HepG2 (cell line): ENCODE data around the gene VAC14. TPM values are rescaled to one million over a fixed set of nuclear protein-coding genes. Genes with fewer than 3 reads are reported as not detected.
A peak's percentile ranks its signal among the peaks of the same experiment; 100 is the strongest.

ENCODE experiments used
- ATF1 ChIP-seq: IDR thresholded peaks from 2 replicates; pipeline ENCODE4 v1.6.1; 2016; ENCODE audit warnings: mild to moderate bottlenecking, control low read depth
- ATF7-NPFF ChIP-seq: sonication (generic); formaldehyde crosslinking; IDR thresholded peaks from 2 replicates; pipeline ENCODE4 v1.8.1; 2023; ENCODE audit warnings: mild to moderate bottlenecking, low read depth, missing genetic modification reagents, moderate library complexity
- ATM ChIP-seq: fragments of 450-650 bp; IDR thresholded peaks from 2 replicates; pipeline ENCODE4 v1.7.1; 2017; ENCODE audit warnings: mild to moderate bottlenecking, borderline replicate concordance
- CCDC6 ChIP-seq: sonication (generic); formaldehyde crosslinking; IDR thresholded peaks from 2 replicates; pipeline ENCODE4 v1.8.1; 2022; ENCODE audit warnings: mild to moderate bottlenecking, missing genetic modification reagents, moderate library complexity
- EP300 ChIP-seq, 3 experiments: sonication (generic) in 1 of 3; formaldehyde crosslinking in 1 of 3; IDR thresholded peaks; 2 replicates each; pipeline versions ENCODE4 v1.5.1 to v1.6.1; 2011 to 2020; ENCODE audit warnings: low read depth in 2 of 3, low read length in 2 of 3, borderline replicate concordance in 1 of 3, improper control_type of control experiment in 1 of 3, mild to moderate bottlenecking in 1 of 3, missing genetic modification reagents in 1 of 3, moderate library complexity in 1 of 3
- ETV6 ChIP-seq: sonication (generic); formaldehyde crosslinking; conservative IDR thresholded peaks from 2 replicates; pipeline ENCODE4 v1.4.0; 2020; ENCODE audit warnings: missing genetic modification reagents
- HNF4G ChIP-seq, 2 experiments: sonication (generic) in 1 of 2; formaldehyde crosslinking in 1 of 2; IDR thresholded peaks; 2 replicates each; pipeline versions ENCODE4 v1.4.0 to v1.6.1; 2011 to 2020; ENCODE audit warnings: borderline replicate concordance in 2 of 2, low read depth in 2 of 2, mild to moderate bottlenecking in 2 of 2, low read length in 1 of 2, missing genetic modification reagents in 1 of 2, moderate library complexity in 1 of 2
- KLF11 ChIP-seq: IDR thresholded peaks from 2 replicates; pipeline ENCODE4 v1.6.1; 2016; ENCODE audit warnings: missing compliant biosample characterization
- MAFG ChIP-seq: sonication (generic); formaldehyde crosslinking; IDR thresholded peaks from 2 replicates; pipeline ENCODE4 v1.5.1; 2020; ENCODE audit warnings: mild to moderate bottlenecking, missing genetic modification reagents
- MZF1 ChIP-seq: sonication (generic); formaldehyde crosslinking; IDR thresholded peaks from 2 replicates; pipeline ENCODE4 v1.8.1; 2023; ENCODE audit warnings: mild to moderate bottlenecking, missing genetic modification reagents, borderline replicate concordance
- NFKBIZ ChIP-seq: IDR thresholded peaks from 2 replicates; pipeline ENCODE4 v1.6.1; 2018; ENCODE audit warnings: missing genetic modification reagents, missing compliant biosample characterization
- PAX8 ChIP-seq: sonication (generic); formaldehyde crosslinking; IDR thresholded peaks from 2 replicates; pipeline ENCODE4 v1.8.0; 2022; ENCODE audit warnings: mild to moderate bottlenecking, missing genetic modification reagents, borderline replicate concordance
- PHF20 ChIP-seq: sonication (generic); formaldehyde crosslinking; IDR thresholded peaks from 2 replicates; pipeline ENCODE4 v1.5.0; 2020; ENCODE audit warnings: mild to moderate bottlenecking, missing genetic modification reagents
- PHF8 ChIP-seq: sonication (generic); formaldehyde crosslinking; IDR thresholded peaks from 2 replicates; pipeline ENCODE4 v1.5.0; 2020; ENCODE audit warnings: missing genetic modification reagents
- RBFOX2 ChIP-seq: fragments of 200-400 bp; formaldehyde crosslinking; IDR thresholded peaks from 2 replicates; pipeline ENCODE4 v1.6.1; 2017; ENCODE audit warnings: low read depth, mild to moderate bottlenecking, low read length
- RELA ChIP-seq: sonication (generic); formaldehyde crosslinking; IDR thresholded peaks from 2 replicates; pipeline ENCODE4 v1.4.0; 2020; ENCODE audit warnings: missing genetic modification reagents
- SIN3A ChIP-seq: IDR thresholded peaks from 2 replicates; pipeline ENCODE4 v1.6.1; 2011; ENCODE audit warnings: low read depth, mild to moderate bottlenecking, control low read depth, low read length, borderline replicate concordance
- STAG1 ChIP-seq: sonication (generic); formaldehyde crosslinking; IDR thresholded peaks from 2 replicates; pipeline ENCODE4 v1.4.0; 2020; ENCODE audit warnings: missing genetic modification reagents
- YEATS2 ChIP-seq: sonication (generic); formaldehyde crosslinking; IDR thresholded peaks from 2 replicates; pipeline ENCODE4 v1.4.0; 2020; ENCODE audit warnings: missing genetic modification reagents, borderline replicate concordance
- ZBTB34 ChIP-seq: sonication (generic); formaldehyde crosslinking; IDR thresholded peaks from 2 replicates; pipeline ENCODE4 v1.8.0; 2022; ENCODE audit warnings: mild to moderate bottlenecking, missing genetic modification reagents
- ZNF253 ChIP-seq: sonication (generic); formaldehyde crosslinking; IDR thresholded peaks from 2 replicates; pipeline ENCODE4 v1.8.0; 2022; ENCODE audit warnings: mild to moderate bottlenecking, missing genetic modification reagents, borderline replicate concordance
- ZNF720 ChIP-seq: sonication (generic); formaldehyde crosslinking; IDR thresholded peaks from 2 replicates; pipeline ENCODE4 v1.4.0; 2020; ENCODE audit warnings: missing genetic modification reagents
- ZNF766 ChIP-seq: sonication (generic); formaldehyde crosslinking; IDR thresholded peaks from 2 replicates; pipeline ENCODE4 v1.5.0; 2020; ENCODE audit warnings: missing genetic modification reagents, borderline replicate concordance
- ZSCAN22 ChIP-seq: sonication (generic); formaldehyde crosslinking; IDR thresholded peaks from 2 replicates; pipeline ENCODE4 v1.4.0; 2020; ENCODE audit warnings: mild to moderate bottlenecking, missing genetic modification reagents
- polyA plus RNA-seq, 8 experiments: library from polyadenylated mRNA; depleted of rRNA in 3 of 8; stranded (reverse) in 7 of 8; unstranded in 1 of 8; fragments of >200 nt; fragmentation: Illumina TruSeq in 4 of 8; extraction: Trizol in 4 of 8; gene quantifications; 2 replicates each; pipeline versions ENCODE4 v1.2.1 to v1.2.3, GENCODE V29; 2011 to 2016; ENCODE audit warnings: low read depth in 4 of 8, missing spikeins in 1 of 8, mixed read lengths in 1 of 8; ENCODE audit not compliant: insufficient read depth in 1 of 8
- total RNA-seq, 5 experiments: library from RNA; depleted of rRNA; stranded (reverse); fragments of >200 nt; fragmentation: Illumina TruSeq; extraction: Trizol; gene quantifications; 2 replicates each; pipeline ENCODE4 v1.2.3, GENCODE V29; 2016; ENCODE audit warnings: low read depth in 1 of 5
- TF ChIP-seq, protein P1 (sequence below): sonication (generic); formaldehyde crosslinking; IDR thresholded peaks from 2 replicates; pipeline ENCODE4 v1.4.0; 2020; ENCODE audit warnings: missing genetic modification reagents, mild to moderate bottlenecking, borderline replicate concordance

VAC14 gene
- total and polyA plus RNA-seq, 2 of the 13 experiments (the other 11 are each of a cell fraction or from before 2014, with no cell fraction given): 23.5 to 24.6 TPM

DNA sequence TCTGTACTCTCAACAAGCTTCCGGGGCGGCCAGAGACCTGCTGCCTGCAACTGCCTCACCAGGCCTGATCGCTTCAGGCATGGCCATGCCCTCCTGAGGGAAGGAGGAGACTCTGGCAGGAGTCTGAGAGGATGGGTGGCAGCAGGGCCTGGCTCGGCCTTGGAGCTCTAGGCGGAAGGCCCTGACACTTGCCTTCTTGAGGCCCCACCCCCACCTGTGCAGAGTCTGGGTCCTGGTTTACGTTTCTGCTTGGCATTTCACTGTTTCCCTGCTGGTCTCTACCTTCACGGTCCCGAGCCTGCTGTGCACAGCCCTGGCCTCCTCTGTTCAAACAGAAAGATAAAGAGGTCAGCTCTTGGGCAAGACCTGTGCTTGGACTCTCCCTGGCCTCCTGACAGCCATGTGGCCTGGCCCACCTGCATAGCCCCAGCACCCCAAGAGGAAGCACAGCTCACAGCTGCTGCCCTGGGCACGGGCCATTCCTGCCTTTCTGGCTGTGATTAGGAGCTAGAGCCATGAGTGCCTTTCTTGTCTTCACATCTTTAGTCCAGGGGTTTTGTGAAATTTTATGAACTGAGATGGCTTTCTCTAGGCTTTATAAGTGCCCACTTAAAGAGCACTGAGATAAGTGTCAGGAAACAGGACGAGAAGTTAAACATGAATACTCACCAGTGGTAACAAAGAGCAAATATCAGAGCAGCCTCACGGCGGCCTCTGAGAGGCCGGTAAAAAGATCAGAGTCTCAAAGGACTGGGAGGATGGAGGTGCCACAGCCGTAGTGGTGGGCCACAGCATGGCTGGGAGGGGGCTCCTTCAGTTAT lies 89.5 kb downstream of the VAC14 start (continued):
- TF ChIP-seq ZNF766: peak; percentile 50; the same call in 1 of the 2 replicates
- peak; percentile 78; the same call in 1 of the 2 replicates for TF ChIP-seq SIN3A
- TF ChIP-seq EP300 (IDR thresholded peaks at IDR 0.05; ENCODE audit: low read depth in 2 of 2, low read length in 2 of 2): peak in 1 of 2 experiments; percentile 63; a peak in 1 of 4 replicates
- no peak; the same call in 1 of the 2 replicates for TF ChIP-seq EP300 (CRISPR knock-in tag; IDR thresholded peaks at IDR 0.05; ENCODE audit: borderline replicate concordance)
- TF ChIP-seq, protein P1, sequence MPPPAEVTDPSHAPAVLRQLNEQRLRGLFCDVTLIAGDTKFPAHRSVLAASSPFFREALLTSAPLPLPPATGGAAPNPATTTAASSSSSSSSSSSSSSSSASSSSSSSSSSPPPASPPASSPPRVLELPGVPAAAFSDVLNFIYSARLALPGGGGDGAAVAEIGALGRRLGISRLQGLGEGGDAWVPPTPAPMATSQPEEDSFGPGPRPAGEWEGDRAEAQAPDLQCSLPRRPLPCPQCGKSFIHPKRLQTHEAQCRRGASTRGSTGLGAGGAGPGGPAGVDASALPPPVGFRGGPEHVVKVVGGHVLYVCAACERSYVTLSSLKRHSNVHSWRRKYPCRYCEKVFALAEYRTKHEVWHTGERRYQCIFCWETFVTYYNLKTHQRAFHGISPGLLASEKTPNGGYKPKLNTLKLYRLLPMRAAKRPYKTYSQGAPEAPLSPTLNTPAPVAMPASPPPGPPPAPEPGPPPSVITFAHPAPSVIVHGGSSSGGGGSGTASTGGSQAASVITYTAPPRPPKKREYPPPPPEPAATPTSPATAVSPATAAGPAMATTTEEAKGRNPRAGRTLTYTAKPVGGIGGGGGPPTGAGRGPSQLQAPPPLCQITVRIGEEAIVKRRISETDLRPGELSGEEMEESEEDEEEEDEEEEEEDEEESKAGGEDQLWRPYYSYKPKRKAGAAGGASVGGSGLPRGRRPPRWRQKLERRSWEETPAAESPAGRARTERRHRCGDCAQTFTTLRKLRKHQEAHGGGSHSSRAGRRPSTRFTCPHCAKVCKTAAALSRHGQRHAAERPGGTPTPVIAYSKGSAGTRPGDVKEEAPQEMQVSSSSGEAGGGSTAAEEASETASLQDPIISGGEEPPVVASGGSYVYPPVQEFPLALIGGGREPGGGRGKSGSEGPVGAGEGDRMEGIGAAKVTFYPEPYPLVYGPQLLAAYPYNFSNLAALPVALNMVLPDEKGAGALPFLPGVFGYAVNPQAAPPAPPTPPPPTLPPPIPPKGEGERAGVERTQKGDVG (CRISPR knock-in tag): peak; percentile 61; the same call in 1 of the 2 replicates
- no peak for TF ChIP-seq PAX8 (CRISPR knock-in tag)
- TF ChIP-seq MAFG (CRISPR knock-in tag): no peak
- peak; percentile 48 for TF ChIP-seq RBFOX2
- no peak for TF ChIP-seq ATM
- peak; percentile 79; the same call in 1 of the 2 replicates for TF ChIP-seq CCDC6 (CRISPR knock-in tag)
- no peak for TF ChIP-seq ZNF253 (CRISPR knock-in tag)
- TF ChIP-seq NFKBIZ (CRISPR knock-in tag): peak; percentile 45; the same call in 1 of the 2 replicates
- peak; percentile 61 for TF ChIP-seq PHF8
- peak; percentile 76; the same call in 1 of the 2 replicates for TF ChIP-seq YEATS2 (CRISPR knock-in tag)
- TF ChIP-seq ZBTB34 (CRISPR knock-in tag): peak; percentile 11; the same call in 1 of the 2 replicates
- TF ChIP-seq RELA (CRISPR knock-in tag): no peak
- no peak for TF ChIP-seq PHF20
- peak; percentile 47; the same call in 1 of the 2 replicates for TF ChIP-seq ATF7-NPFF (CRISPR knock-in tag)
- peak; percentile 44 for TF ChIP-seq STAG1 (CRISPR knock-in tag)
- TF ChIP-seq ETV6: no peak; the same call in 1 of the 2 replicates
- peak; percentile 39; the same call in 1 of the 2 replicates for TF ChIP-seq HNF4G (IDR thresholded peaks at IDR 0.05; ENCODE audit: borderline replicate concordance, low read depth, low read length)
- peak; percentile 54; the same call in 1 of the 2 replicates for TF ChIP-seq HNF4G (CRISPR knock-in tag; IDR thresholded peaks at IDR 0.05; ENCODE audit: borderline replicate concordance, low read depth)
- no peak for TF ChIP-seq ATF1
- TF ChIP-seq ZNF720: no peak
- TF ChIP-seq KLF11 (CRISPR knock-in tag): peak; percentile 61; the same call in 1 of the 2 replicates
- no peak for TF ChIP-seq ZSCAN22
- TF ChIP-seq MZF1 (CRISPR knock-in tag): no peak
